Neural cell (in vitro differentiated cells): ENCODE results near the gene SEMA3F. TPM values are rescaled to one million over a fixed set of nuclear protein-coding genes. Genes with fewer than 3 reads are reported as not detected.

Source experiments
- H2AFZ ChIP-seq: fragments of 200-600, 300-800 bp; sonication (generic), shearing (Covaris generic); 2 replicates; pipeline ENCODE4 v1.6.0; 2014; ENCODE audit warnings: low read depth, mild to moderate bottlenecking, antibody characterized with exemption, low read length, moderate library complexity
- H3F3A ChIP-seq: fragments of 200-600 bp; shearing (Covaris generic); 2 replicates; pipeline ENCODE4 v1.6.1; 2016; ENCODE audit warnings: mild to moderate bottlenecking, moderate library complexity, mixed read lengths, antibody characterized with exemption, low read length; ENCODE audit not compliant: insufficient read depth, poor library complexity, severe bottlenecking
- H3K27ac ChIP-seq: fragments of 200-600, 300-800 bp; sonication (generic), shearing (Covaris generic); 2 replicates; pipeline ENCODE4 v1.5.1; 2014; ENCODE audit warnings: mild to moderate bottlenecking, low read length, moderate library complexity
- H3K27me3 ChIP-seq: fragments of 300-800, 200-600 bp; sonication (generic), shearing (Covaris generic); 2 replicates; pipeline ENCODE4 v1.6.0; 2014; ENCODE audit warnings: mild to moderate bottlenecking, low read depth, low read length, moderate library complexity; ENCODE audit not compliant: insufficient read depth
- H3K36me3 ChIP-seq: fragments of 300-800, 200-600 bp; sonication (generic), shearing (Covaris generic); 2 replicates; pipeline ENCODE4 v1.5.1; 2014; ENCODE audit warnings: mild to moderate bottlenecking, antibody characterized with exemption, low read length, moderate library complexity; ENCODE audit not compliant: insufficient read depth
- H3K4me2 ChIP-seq: fragments of 300-800, 200-600 bp; sonication (generic), shearing (Covaris generic); 2 replicates; pipeline ENCODE4 v1.6.0; 2014; ENCODE audit warnings: mild to moderate bottlenecking, low read length
- H3K4me3 ChIP-seq: fragments of 300-800, 200-600 bp; sonication (generic), shearing (Covaris generic); 2 replicates; pipeline ENCODE4 v1.5.1; 2014; ENCODE audit warnings: mild to moderate bottlenecking, low read length, moderate library complexity
- H3K79me2 ChIP-seq: fragments of 200-600 bp; shearing (Covaris generic); replicated peaks from 2 replicates; pipeline ENCODE4 v1.6.0; 2014; ENCODE audit warnings: mild to moderate bottlenecking, low read length, moderate library complexity; ENCODE audit not compliant: insufficient read depth
- H3K9ac ChIP-seq: fragments of 300-800, 200-600 bp; sonication (generic), shearing (Covaris generic); 2 replicates; pipeline ENCODE4 v1.6.1; 2016; ENCODE audit warnings: mild to moderate bottlenecking, low read length, mixed read lengths
- H3K9me2 ChIP-seq: fragments of 200-600 bp; shearing (Covaris generic); 2 replicates; pipeline ENCODE4 v1.6.1; 2016; ENCODE audit warnings: mild to moderate bottlenecking, low read length, mixed read lengths; ENCODE audit not compliant: insufficient read depth
- H3K9me3 ChIP-seq: fragments of 200-600, 300-800 bp; sonication (generic), shearing (Covaris generic); 2 replicates; pipeline ENCODE4 v1.6.1; 2016; ENCODE audit warnings: mild to moderate bottlenecking, mixed run types, low read length, moderate library complexity, mixed read lengths
- H4K20me1 ChIP-seq: fragments of 200-600 bp; shearing (Covaris generic); 2 replicates; pipeline ENCODE4 v1.6.1; 2016; ENCODE audit warnings: mild to moderate bottlenecking, mixed run types; ENCODE audit not compliant: insufficient read depth
- EP300 ChIP-seq: fragments of 450-650 bp; conservative IDR thresholded peaks from 2 replicates; pipeline ENCODE4 v1.6.1; 2014; ENCODE audit warnings: antibody characterized with exemption, mild to moderate bottlenecking, moderate library complexity; ENCODE audit not compliant: poor library complexity, severe bottlenecking
- EZH2 ChIP-seq: fragments of 200-600, 300-800 bp; shearing (Covaris generic), sonication (generic); IDR thresholded peaks from 2 replicates; pipeline ENCODE4 v1.6.1; 2014; ENCODE audit warnings: antibody characterized with exemption, low read length, borderline replicate concordance, mild to moderate bottlenecking; ENCODE audit not compliant: insufficient read depth, poor library complexity, severe bottlenecking
- MXI1 ChIP-seq: fragments of 450-650 bp; conservative IDR thresholded peaks from 2 replicates; pipeline ENCODE4 v1.6.1; 2014; ENCODE audit warnings: antibody characterized with exemption, mild to moderate bottlenecking; ENCODE audit not compliant: poor library complexity, severe bottlenecking
- POLR2AphosphoS5 ChIP-seq: IDR thresholded peaks from 2 replicates; pipeline ENCODE4 v1.6.1; 2012
- RAD21 ChIP-seq: fragments of 450-650 bp; conservative IDR thresholded peaks from 2 replicates; pipeline ENCODE4 v1.6.1; 2014; ENCODE audit warnings: antibody characterized with exemption, mild to moderate bottlenecking, moderate library complexity
- REST ChIP-seq: IDR thresholded peaks from 2 replicates; pipeline ENCODE4 v1.6.1; 2012; ENCODE audit warnings: borderline replicate concordance
- SMC3 ChIP-seq: fragments of 450-650 bp; conservative IDR thresholded peaks from 2 replicates; pipeline ENCODE4 v1.6.1; 2014; ENCODE audit warnings: antibody characterized with exemption, mild to moderate bottlenecking, moderate library complexity; ENCODE audit not compliant: poor library complexity
- TAF1 ChIP-seq: IDR thresholded peaks from 2 replicates; pipeline ENCODE4 v1.6.1; 2012; ENCODE audit warnings: low read depth
- polyA plus RNA-seq: library from polyadenylated mRNA; depleted of rRNA; stranded (reverse); fragments of >200 nt; gene quantifications from 2 replicates; pipeline ENCODE4 v1.2.3, GENCODE V29; 2014
- TF ChIP-seq, protein P1 (sequence below): fragments of 450-650 bp; IDR thresholded peaks from 2 replicates; pipeline ENCODE4 v1.5.1; 2014; ENCODE audit warnings: antibody characterized with exemption, mild to moderate bottlenecking, moderate library complexity; ENCODE audit not compliant: poor library complexity, severe bottlenecking

The SEMA3F gene
- polyA plus RNA-seq, 1 donor from 2014 or later = 17.0 TPM

DNA sequence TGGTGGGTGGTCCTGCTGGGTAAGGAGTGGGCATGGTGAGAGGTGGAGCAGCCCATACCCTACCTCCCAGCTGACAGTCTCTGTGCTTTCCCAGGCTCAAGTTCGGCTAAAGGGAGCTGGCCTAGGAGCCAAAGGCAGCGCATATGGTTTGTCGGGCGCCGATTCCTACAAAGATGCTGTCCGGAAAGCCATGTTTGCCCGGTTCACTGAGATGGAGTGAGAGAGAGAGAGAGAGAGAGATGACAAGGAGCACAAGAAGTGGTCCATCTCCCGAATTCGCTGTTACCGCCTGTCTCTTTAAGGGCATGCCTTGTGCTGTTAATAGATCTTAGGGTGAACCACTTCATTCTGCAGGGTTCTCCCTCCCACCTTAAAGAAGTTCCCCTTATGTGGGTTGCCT is 36.9 kb upstream of the SEMA3F start:
- Histone ChIP-seq H3K9me2 (no peaks in the 10 kb centered on the region), H3K36me3 (peaks cover 17% of the 10 kb centered on the region), H3K9me3 (no peaks in the 10 kb centered on the region), H3K4me2 (no peak overlapping the region), H4K20me1 (no peaks in the 10 kb centered on the region), H3K27ac (no peak overlapping the region), H3K9ac (no peak overlapping the region), H3K79me2 (no peaks in the 10 kb centered on the region), H3K4me3 (no peak overlapping the region), H2AFZ (no peak overlapping the region), H3K27me3 (no peaks in the 10 kb centered on the region), H3F3A (no peaks in the 10 kb centered on the region)
- TF ChIP-seq POLR2AphosphoS5 = no peak
- no peak for TF ChIP-seq REST
- TF ChIP-seq EZH2 = no peak
- TF ChIP-seq, protein P1, sequence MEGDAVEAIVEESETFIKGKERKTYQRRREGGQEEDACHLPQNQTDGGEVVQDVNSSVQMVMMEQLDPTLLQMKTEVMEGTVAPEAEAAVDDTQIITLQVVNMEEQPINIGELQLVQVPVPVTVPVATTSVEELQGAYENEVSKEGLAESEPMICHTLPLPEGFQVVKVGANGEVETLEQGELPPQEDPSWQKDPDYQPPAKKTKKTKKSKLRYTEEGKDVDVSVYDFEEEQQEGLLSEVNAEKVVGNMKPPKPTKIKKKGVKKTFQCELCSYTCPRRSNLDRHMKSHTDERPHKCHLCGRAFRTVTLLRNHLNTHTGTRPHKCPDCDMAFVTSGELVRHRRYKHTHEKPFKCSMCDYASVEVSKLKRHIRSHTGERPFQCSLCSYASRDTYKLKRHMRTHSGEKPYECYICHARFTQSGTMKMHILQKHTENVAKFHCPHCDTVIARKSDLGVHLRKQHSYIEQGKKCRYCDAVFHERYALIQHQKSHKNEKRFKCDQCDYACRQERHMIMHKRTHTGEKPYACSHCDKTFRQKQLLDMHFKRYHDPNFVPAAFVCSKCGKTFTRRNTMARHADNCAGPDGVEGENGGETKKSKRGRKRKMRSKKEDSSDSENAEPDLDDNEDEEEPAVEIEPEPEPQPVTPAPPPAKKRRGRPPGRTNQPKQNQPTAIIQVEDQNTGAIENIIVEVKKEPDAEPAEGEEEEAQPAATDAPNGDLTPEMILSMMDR = no peak
- no peak for TF ChIP-seq MXI1
- no peak for TF ChIP-seq EP300
- no peak for TF ChIP-seq RAD21
- TF ChIP-seq TAF1 = no peak
- no peak for TF ChIP-seq SMC3

DNA sequence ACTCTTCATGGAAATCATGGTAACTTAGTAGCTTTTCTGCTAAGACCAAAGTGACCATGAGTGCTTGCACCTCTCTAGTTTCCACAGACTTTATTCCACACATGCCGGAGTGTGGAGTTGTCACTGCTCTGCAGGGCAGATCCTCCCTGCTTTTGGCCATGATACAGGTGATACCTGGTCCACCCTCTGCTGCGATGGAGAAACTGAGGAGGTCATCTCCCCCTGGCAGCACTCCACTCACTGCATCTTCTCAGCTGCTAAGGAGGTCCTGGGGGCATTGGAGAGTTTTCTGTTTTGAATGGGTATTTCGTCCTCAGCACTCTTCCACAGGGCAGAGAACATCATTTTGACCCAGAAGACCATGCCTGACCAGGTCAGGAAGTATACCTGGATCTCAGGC is 35.3 kb upstream of the SEMA3F start:
- Histone ChIP-seq H2AFZ (no peak overlapping the region), H4K20me1 (no peaks in the 10 kb centered on the region), H3K27me3 (no peaks in the 10 kb centered on the region), H3K9ac (no peak overlapping the region), H3F3A (no peaks in the 10 kb centered on the region), H3K9me3 (no peaks in the 10 kb centered on the region), H3K36me3 (peaks cover 11% of the 10 kb centered on the region), H3K4me3 (no peak overlapping the region), H3K9me2 (no peaks in the 10 kb centered on the region), H3K4me2 (no peak overlapping the region), H3K79me2 (no peaks in the 10 kb centered on the region), H3K27ac (no peak overlapping the region)
- TF ChIP-seq POLR2AphosphoS5 (no peak), TAF1 (no peak), EZH2 (no peak), REST (no peak), EP300 (no peak), RAD21 (no peak)
- TF ChIP-seq, protein P1 = no peak
